GM21717 (cell line): Measurements from ENCODE around the gene EGFL8.
"Not testable (repeated sequence)": the region's sequence is repeated elsewhere in the genome, so short reads cannot be mapped to it uniquely, and the experiment has no call there.

Source experiments
- ATAC-seq: cut with Tn5 transposase; IDR thresholded peaks from one replicate; pipeline ENCODE4 v1.9.1; 2021; ENCODE audit warnings: mild to moderate bottlenecking, moderate library complexity; ENCODE audit not compliant: unreplicated experiment

The EGFL8 gene

DNA sequence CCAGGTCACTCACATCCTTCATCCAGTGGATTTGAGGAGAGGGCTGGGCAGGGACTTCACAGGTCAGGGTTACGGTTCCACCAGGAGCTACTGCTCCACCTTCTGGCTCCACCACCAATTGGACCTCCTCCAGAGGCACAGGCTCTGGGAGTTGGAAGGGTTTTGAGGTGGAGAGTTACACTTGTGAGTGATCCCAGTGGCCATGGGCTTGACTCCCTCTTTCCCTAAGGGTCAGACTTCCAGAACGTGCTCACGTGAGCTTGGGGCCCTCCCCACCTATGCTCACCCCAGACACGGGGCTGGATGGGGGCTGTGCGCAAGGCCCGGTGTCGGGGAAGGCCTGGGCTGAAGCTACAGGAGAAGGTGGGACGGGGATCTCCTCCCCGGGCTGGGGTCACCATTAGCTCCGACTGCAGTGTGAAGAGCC is 18.2 kb downstream of the EGFL8 start:
- no peak for ATAC-seq

DNA sequence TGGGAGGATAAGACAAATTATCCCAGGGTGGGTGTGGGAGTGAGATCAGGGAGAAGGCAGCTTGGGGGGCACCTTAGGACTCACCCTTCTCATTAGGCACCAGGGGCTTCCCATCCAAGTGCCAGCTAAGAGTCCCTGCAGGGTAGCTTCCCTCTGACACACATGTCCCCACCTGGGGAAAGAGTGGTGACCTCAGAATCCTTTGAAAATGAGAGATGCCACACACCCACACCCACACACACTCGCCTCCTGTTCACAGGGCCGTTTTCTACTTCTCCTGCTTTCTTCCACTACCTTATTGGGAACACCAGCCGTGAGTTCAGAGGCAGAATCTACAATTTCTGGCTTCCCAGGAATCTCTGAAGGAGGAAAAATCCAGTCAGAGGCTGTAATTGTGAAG is 18.6 kb downstream of the EGFL8 start:
- ATAC-seq, result no peak

- ATAC-seq, result no peak
These were observed 19.2 kb downstream of the EGFL8 start for GRCh38 chr6:32183483-32184083.

DNA sequence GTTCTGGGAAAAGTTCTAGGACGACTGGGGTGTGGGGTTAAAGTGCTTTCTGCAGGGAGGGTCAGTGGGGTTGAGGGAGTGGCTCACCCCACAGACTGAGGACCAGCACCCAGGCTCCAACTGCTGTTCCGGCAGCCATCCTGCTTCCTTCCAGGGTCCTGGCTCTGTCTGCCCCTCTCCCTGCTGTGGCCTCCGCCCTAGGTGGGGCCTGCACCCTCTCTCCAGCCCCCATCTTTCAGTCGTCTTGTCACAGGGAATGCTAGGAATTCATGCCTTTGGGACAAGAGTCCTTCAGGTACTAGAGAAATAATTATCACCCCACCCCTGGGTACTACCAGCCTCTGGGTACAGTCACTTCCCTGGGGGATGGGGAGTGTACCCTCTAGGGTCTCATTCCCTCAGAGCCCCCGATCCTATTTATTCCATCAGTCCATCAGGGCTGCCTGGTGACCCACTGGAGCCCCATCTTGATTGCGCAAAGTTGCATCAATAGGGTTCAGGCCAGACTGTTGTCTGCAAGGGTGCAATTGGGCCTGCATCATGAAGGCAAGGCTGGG is 19.8 kb downstream of the EGFL8 start, which contains the start of gene AGER:
Gene AGER (minus strand): TSS at position 170 of the 557 bp plus-strand sequence. CDS start 31 bp downstream, at position 139.
- no peak for ATAC-seq

GRCh38 chr6:32185681-32186131 is 21.3 kb downstream of the EGFL8 start:
- not testable (repeated sequence) for ATAC-seq

GRCh38 chr6:32186151-32186840 is 21.9 kb downstream of the EGFL8 start:
- not testable (repeated sequence) for ATAC-seq

GRCh38 chr6:32187009-32187709 is 22.8 kb downstream of the EGFL8 start:
- no peak for ATAC-seq

- ATAC-seq, result not testable (repeated sequence)
These were observed 23.5 kb downstream of the EGFL8 start for GRCh38 chr6:32187725-32188380.

GRCh38 chr6:32188381-32189068 is 24.1 kb downstream of the EGFL8 start:
- ATAC-seq, result no peak

DNA sequence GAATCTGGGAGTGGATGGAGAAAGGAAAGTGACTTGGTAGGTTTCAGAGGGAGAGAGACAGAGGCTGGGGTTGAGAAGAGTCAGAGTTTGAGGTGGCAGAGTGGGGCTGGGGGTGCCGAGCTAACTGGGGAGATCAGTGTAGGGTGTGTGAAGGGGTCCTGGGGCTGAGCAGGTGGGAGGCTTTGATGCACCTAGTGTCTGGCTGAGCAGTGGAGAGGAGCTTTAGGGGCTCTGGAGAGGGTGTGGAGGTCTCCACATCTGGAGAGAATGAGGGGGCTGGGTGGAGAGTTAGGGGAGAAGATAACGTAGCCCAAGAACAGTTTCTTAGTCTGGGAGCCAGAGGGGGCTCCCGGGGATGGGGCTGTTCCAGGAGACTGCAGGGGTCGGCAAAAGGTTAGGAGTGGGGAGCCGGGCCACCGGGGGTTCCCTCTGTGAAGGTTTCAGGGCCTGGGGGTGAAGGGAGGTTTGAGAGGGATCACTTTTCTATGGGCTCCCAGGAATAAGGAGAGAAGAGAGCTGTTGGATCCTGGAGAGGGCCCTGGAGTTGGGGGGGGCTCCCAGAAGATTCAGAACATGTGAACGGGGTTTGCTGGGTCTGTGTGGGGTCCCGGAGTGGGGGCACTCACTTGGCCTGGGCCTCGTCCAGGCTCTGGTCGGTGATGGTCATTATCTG is 24.8 kb downstream of the EGFL8 start:
- no peak for ATAC-seq

DNA sequence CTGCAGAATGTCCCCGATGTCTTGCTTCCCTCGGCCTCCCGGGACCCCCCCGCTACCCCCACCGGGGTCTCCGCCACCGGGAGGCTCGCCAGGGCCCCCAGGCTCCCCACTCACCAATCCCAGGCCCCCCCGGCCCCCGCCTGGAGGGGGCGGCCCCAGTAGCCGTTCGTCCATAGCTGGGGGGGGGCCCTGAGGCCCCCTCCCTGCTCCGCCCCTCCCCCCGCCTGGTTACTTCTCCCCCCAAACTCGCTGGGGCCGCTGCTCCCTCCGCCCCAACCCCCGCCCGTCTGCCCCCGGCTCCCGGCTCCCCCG is 25.3 kb downstream of the EGFL8 start:
- no peak for ATAC-seq

- peak; percentile 40 for ATAC-seq
These were observed 25.9 kb downstream of the EGFL8 start, which contains the start of gene PBX2 for GRCh38 chr6:32190054-32190851. Gene PBX2 (minus strand): TSS chr6:32190202. CDS start chr6:32189915, 287 bp downstream.

GRCh38 chr6:32190911-32191677 is 26.7 kb downstream of the EGFL8 start:
- ATAC-seq, result no peak

- ATAC-seq, result no peak
These were observed 27.6 kb downstream of the EGFL8 start for GRCh38 chr6:32191696-32192607.

DNA sequence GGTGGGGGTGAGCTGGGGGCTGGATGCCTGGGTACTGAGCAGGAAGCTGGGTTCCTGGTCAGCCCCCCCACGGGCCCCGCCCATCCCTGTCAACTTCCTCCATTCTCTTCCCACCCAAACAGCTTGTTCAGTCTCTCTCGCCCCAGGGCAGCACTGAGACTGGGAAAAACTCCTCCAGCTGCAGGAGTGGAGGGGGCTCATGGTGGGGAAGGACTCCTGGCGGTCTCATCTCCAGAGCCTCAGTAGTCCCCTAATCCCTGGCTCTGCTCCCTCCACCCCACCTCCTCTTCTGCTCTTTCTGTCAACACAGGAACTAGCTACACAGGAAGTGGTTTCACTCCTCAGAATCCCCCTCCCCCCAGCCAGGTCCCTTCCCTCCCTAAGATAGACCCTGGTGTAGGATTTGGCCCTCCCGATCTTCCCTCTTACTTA is 28.2 kb downstream of the EGFL8 start, which contains the start of gene GPSM3:
Gene GPSM3 (minus strand): TSS at position 36 of the 432 bp plus-strand sequence. CDS start 130 bp downstream, outside the sequence.
- ATAC-seq, result no peak

GRCh38 chr6:32193096-32193495 is 28.7 kb downstream of the EGFL8 start:
- not testable (repeated sequence) for ATAC-seq

DNA sequence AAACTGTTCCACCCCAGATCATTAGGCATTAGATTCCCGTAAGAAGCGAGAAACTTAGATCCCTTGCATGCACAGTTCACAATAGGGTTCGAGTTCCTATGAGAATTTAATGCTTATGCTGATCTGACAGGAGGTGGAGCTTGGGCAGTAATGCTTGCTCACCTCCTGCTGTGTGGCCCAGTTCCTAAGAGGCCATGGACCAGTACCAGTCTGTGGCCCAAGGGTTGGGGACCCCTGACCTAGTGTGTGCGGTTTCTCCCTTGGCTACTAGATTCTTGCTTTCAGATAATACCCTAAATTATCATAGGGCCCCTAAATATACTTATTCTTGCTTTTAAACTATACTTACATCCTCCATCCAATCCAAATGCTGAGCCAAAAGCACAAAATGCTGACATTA is 30.0 kb downstream of the EGFL8 start:
- no peak for ATAC-seq
